Natural killer cell treated with Interleukin-12 subunit alpha and Interleukin-12 subunit beta and Interleukin-15 and Interleukin-18, amount 100 ng/mL, for 72 hours (primary cell): ENCODE measurements around the gene ARHGAP26. TPM values are rescaled to one million over a fixed set of nuclear protein-coding genes. Genes with fewer than 3 reads are reported as not detected.

Experiments used
- ATAC-seq, 2 donors: fragments of 150-1000 bp; cut with Tn5 transposase in 1 of 2; sonication (Bioruptor Pico), chemical (Tn5 transposase) in 1 of 2; 2 replicates each; pipeline ENCODE4 v1.10.0; 2021
- DNase-seq: peaks from one replicate; pipeline ENCODE4 v3.0.0; 2022; ENCODE audit warnings: low spot score
- H3K27ac Mint-ChIP-seq, 2 donors: 1 replicate in 1 of 2; 2 replicates in 1 of 2; pipeline ENCODE4 v1.8.0; 2022; ENCODE audit warnings: mixed read lengths in 2 of 2, mild to moderate bottlenecking in 1 of 2, moderate library complexity in 1 of 2
- H3K27me3 Mint-ChIP-seq, 2 donors: 1 replicate in 1 of 2; 2 replicates in 1 of 2; pipeline ENCODE4 v1.8.0; 2022; ENCODE audit warnings: mixed read lengths in 2 of 2
- H3K36me3 Mint-ChIP-seq: one replicate; pipeline ENCODE4 v1.8.0; 2022; ENCODE audit warnings: mixed read lengths
- H3K4me1 Mint-ChIP-seq, 2 donors: 1 replicate in 1 of 2; 2 replicates in 1 of 2; pipeline ENCODE4 v1.8.0; 2022; ENCODE audit warnings: low read depth in 2 of 2, mixed read lengths in 2 of 2, mild to moderate bottlenecking in 1 of 2
- H3K4me3 Mint-ChIP-seq: one replicate; pipeline ENCODE4 v1.8.0; 2022; ENCODE audit warnings: mixed read lengths
- H3K9me3 Mint-ChIP-seq: 2 replicates; pipeline ENCODE4 v1.8.0; 2022; ENCODE audit warnings: mixed read lengths
- total RNA-seq, 2 donors: library from RNA; stranded (reverse); gene quantifications; one replicate each; pipeline ENCODE4 v1.2.3, GENCODE V29; 2022

ARHGAP26 gene
- total RNA-seq, 2 donors from 2014 or later, result 109 to 110 TPM

GRCh38 chr5:142758796-142759145 lies 11.4 kb upstream of the ARHGAP26 start:
- Mint-ChIP-seq H3K27ac (no peak overlapping the region), H3K36me3 (no peaks in the 10 kb centered on the region), H3K4me1 (peaks cover 14 to 23% of the 10 kb centered on the region in 2 donors), H3K4me3 (no peak overlapping the region), H3K27me3 (no peaks in the 10 kb centered on the region), H3K9me3 (no peaks in the 10 kb centered on the region)
- DNase-seq (no peak), ATAC-seq (no peak)

GRCh38 chr5:142763701-142764100 lies 6.5 kb upstream of the ARHGAP26 start:
- Mint-ChIP-seq H3K27ac (no peak overlapping the region), H3K27me3 (no peaks in the 10 kb centered on the region), H3K36me3 (no peaks in the 10 kb centered on the region), H3K4me1 (peaks cover 0 to under 1% of the 10 kb centered on the region in 2 donors), H3K9me3 (no peaks in the 10 kb centered on the region), H3K4me3 (no peak overlapping the region)
- DNase-seq (no peak), ATAC-seq (no peak)

GRCh38 chr5:142767178-142767577 lies 3.0 kb upstream of the ARHGAP26 start:
- no peaks in the 10 kb centered on the region for H3K36me3 Mint-ChIP-seq
- H3K27ac Mint-ChIP-seq, result no peak overlapping the region
- H3K27me3 Mint-ChIP-seq, result no peaks in the 10 kb centered on the region
- no peak overlapping the region for H3K4me3 Mint-ChIP-seq
- H3K9me3 Mint-ChIP-seq, result no peaks in the 10 kb centered on the region
- H3K4me1 Mint-ChIP-seq, result peaks cover 19% of the 10 kb centered on the region in 2 donors
- ATAC-seq (no peak), DNase-seq (no peak)

GRCh38 chr5:142767911-142768310 lies 2.3 kb upstream of the ARHGAP26 start:
- ATAC-seq (no peak), DNase-seq (no peak)
- peaks cover 26% of the 10 kb centered on the region in 2 donors for H3K4me1 Mint-ChIP-seq
- no peaks in the 10 kb centered on the region for H3K9me3 Mint-ChIP-seq
- H3K4me3 Mint-ChIP-seq, result no peak overlapping the region
- H3K36me3 Mint-ChIP-seq, result no peaks in the 10 kb centered on the region
- H3K27me3 Mint-ChIP-seq, result no peaks in the 10 kb centered on the region
- H3K27ac Mint-ChIP-seq, result no peak overlapping the region

- peaks cover 35 to 36% of the 10 kb centered on the region in 2 donors for H3K4me1 Mint-ChIP-seq
- H3K36me3 Mint-ChIP-seq, result no peaks in the 10 kb centered on the region
- peak overlapping the region; percentile 91 for H3K4me3 Mint-ChIP-seq
- DNase-seq (no peak), ATAC-seq (no peak)
- H3K9me3 Mint-ChIP-seq, result no peaks in the 10 kb centered on the region
- H3K27ac Mint-ChIP-seq, result peak overlapping the region; percentile 65 to 82
- no peaks in the 10 kb centered on the region for H3K27me3 Mint-ChIP-seq
These were observed 855 bp upstream of the ARHGAP26 start for GRCh38 chr5:142769251-142769792.

GRCh38 chr5:142770650-142771609 lies 753 bp downstream of the ARHGAP26 start:
- Mint-ChIP-seq H3K4me3 (peak overlapping the region; percentile 91), H3K27me3 (no peaks in the 10 kb centered on the region), H3K36me3 (no peaks in the 10 kb centered on the region), H3K27ac (peak overlapping the region; percentile 65 to 89), H3K4me1 (peaks cover 43 to 46% of the 10 kb centered on the region in 2 donors), H3K9me3 (no peaks in the 10 kb centered on the region)
- DNase-seq, result peak; percentile 83
- ATAC-seq, result peak; percentile 48 to 51

- no peak for DNase-seq
- Mint-ChIP-seq H3K27me3 (no peaks in the 10 kb centered on the region), H3K27ac (peak overlapping the region; percentile 65 to 89), H3K4me3 (peak overlapping the region; percentile 91), H3K4me1 (peaks cover 48 to 52% of the 10 kb centered on the region in 2 donors), H3K36me3 (no peaks in the 10 kb centered on the region), H3K9me3 (no peaks in the 10 kb centered on the region)
- ATAC-seq, result no peak
These were observed 1.5 kb downstream of the ARHGAP26 start for GRCh38 chr5:142771666-142772065.

GRCh38 chr5:142772446-142773293 lies 2.5 kb downstream of the ARHGAP26 start:
- H3K27ac Mint-ChIP-seq, result peak overlapping the region in 1 of 2 donors; percentile 89
- peaks cover 56 to 62% of the 10 kb centered on the region in 2 donors for H3K4me1 Mint-ChIP-seq

GRCh38 chr5:142777099-142777498 lies 6.9 kb downstream of the ARHGAP26 start:
- Mint-ChIP-seq H3K27me3 (no peaks in the 10 kb centered on the region), H3K4me1 (peaks cover 72 to 85% of the 10 kb centered on the region in 2 donors), H3K36me3 (peaks cover 4% of the 10 kb centered on the region), H3K27ac (peak overlapping the region; percentile 21 to 80), H3K4me3 (peak overlapping the region; percentile 26), H3K9me3 (no peaks in the 10 kb centered on the region)
- DNase-seq, result no peak
- ATAC-seq, result no peak

More at GRCh38 chr5:142772446-142773293, 2.5 kb downstream of the ARHGAP26 start:
- ATAC-seq (no peak), DNase-seq (no peak)
- Mint-ChIP-seq H3K9me3 (no peaks in the 10 kb centered on the region), H3K36me3 (peaks cover 4% of the 10 kb centered on the region), H3K27me3 (no peaks in the 10 kb centered on the region), H3K4me3 (peak overlapping the region; percentile 91)

- DNase-seq (no peak), ATAC-seq (peak; percentile 85 to 89)
- H3K36me3 Mint-ChIP-seq, result peaks cover 4% of the 10 kb centered on the region
- H3K4me3 Mint-ChIP-seq, result peak overlapping the region; percentile 26
- H3K9me3 Mint-ChIP-seq, result no peaks in the 10 kb centered on the region
- H3K27ac Mint-ChIP-seq, result peak overlapping the region; percentile 21 to 80
- H3K27me3 Mint-ChIP-seq, result no peaks in the 10 kb centered on the region
- peaks cover 73 to 85% of the 10 kb centered on the region in 2 donors for H3K4me1 Mint-ChIP-seq
These were observed 7.7 kb downstream of the ARHGAP26 start for GRCh38 chr5:142777850-142778249.

- Mint-ChIP-seq H3K36me3 (peaks cover 4% of the 10 kb centered on the region), H3K27me3 (no peaks in the 10 kb centered on the region), H3K4me1 (peaks cover 78 to 89% of the 10 kb centered on the region in 2 donors), H3K27ac (peak overlapping the region; percentile 56 to 80), H3K4me3 (peak overlapping the region; percentile 42), H3K9me3 (no peaks in the 10 kb centered on the region)
- no peak for ATAC-seq
- no peak for DNase-seq
These were observed 9.1 kb downstream of the ARHGAP26 start for GRCh38 chr5:142779163-142779840.

- Mint-ChIP-seq H3K4me1 (peaks cover 82 to 95% of the 10 kb centered on the region in 2 donors), H3K27me3 (no peaks in the 10 kb centered on the region), H3K9me3 (peaks cover 5% of the 10 kb centered on the region), H3K4me3 (peak overlapping the region; percentile 21), H3K36me3 (peaks cover 12% of the 10 kb centered on the region), H3K27ac (peak overlapping the region; percentile 56 to 80)
- no peak for DNase-seq
- ATAC-seq, result no peak
These were observed 10.7 kb downstream of the ARHGAP26 start for GRCh38 chr5:142780871-142781270.

- DNase-seq (no peak), ATAC-seq (no peak)
- peaks cover 7% of the 10 kb centered on the region for H3K36me3 Mint-ChIP-seq
- H3K9me3 Mint-ChIP-seq, result peaks cover 5% of the 10 kb centered on the region
- peak overlapping the region; percentile 93 to 98 for H3K27ac Mint-ChIP-seq
- H3K27me3 Mint-ChIP-seq, result no peaks in the 10 kb centered on the region
- H3K4me1 Mint-ChIP-seq, result peaks cover 75 to 84% of the 10 kb centered on the region in 2 donors
- peak overlapping the region; percentile 96 for H3K4me3 Mint-ChIP-seq
These were observed 12.9 kb downstream of the ARHGAP26 start for GRCh38 chr5:142782976-142783530.
